ENCODE data around the gene HK1. TPM values are rescaled to one million over a fixed set of nuclear protein-coding genes. Genes with fewer than 3 reads are reported as not detected.
A peak's percentile ranks its signal among the peaks of the same experiment; 100 is the strongest.

Gene HK1
- total and polyA plus RNA-seq, 2 experiments from 2014 or later: 31.1 to 42.5 TPM

DNA sequence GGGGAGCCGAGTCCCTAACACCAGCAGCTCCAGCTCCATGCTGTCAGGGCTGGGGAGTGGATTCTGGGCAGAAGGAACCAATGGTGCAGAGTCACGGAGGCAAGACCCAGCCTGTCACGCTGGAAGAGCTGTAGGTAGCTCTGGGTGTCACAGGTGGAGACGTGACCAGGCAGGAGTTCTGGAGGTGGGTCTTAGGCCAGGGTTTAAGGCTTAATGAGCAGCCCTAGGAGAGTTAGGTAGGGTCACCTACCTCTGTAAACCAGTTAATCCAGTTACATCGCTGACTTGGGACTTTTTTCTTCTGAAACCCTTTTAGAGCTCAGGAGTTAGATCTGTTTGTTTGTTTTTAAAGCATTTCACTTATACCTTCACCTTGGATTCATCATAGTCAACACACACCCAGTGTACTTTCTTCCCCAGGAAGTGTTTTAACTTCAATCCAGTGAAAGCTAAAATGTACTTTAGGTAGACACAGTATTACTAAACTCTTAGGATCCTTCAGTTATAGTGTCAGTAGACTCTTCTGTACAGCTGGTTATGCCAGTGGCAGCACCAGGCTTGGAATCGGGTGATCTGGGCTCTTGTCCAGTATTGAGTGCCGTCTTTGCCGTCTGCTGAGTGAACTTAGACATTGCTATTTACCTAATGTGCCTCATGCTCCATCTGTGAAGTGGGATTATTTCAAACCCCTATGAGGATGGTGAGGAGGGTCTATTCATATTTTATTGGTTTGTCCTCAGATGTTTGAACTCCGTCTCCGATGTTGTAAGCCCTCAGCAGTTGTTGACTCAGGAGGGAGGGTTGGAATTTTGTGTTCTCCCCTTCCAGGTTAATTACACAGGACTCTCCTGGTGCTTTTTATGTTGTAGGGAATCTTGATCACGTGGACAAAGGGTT is 107.4 kb downstream of the HK1 start:
- no peak overlapping the region for H3K4me2 ChIP-seq
- H3K4me1 ChIP-seq (ENCODE audit: insufficient read depth): peaks cover 13% of the 10 kb centered on the region
- no peaks in the 10 kb centered on the region for H3K9me2 ChIP-seq (replicated peaks; ENCODE audit: insufficient read depth)
- no peaks in the 10 kb centered on the region for H4K20me1 ChIP-seq (ENCODE audit: insufficient read depth, poor library complexity, severe bottlenecking)
- no peaks in the 10 kb centered on the region for H3K9me3 ChIP-seq (ENCODE audit: low read depth)
- H3K27me3 ChIP-seq: no peaks in the 10 kb centered on the region
- H3K27ac ChIP-seq: peak overlapping the region; percentile 63
- TF ChIP-seq EZH2phosphoT487 (IDR thresholded peaks at IDR 0.05; ENCODE audit: low read depth, severe bottlenecking, unreplicated experiment): no peak
- TF ChIP-seq, protein P1, sequence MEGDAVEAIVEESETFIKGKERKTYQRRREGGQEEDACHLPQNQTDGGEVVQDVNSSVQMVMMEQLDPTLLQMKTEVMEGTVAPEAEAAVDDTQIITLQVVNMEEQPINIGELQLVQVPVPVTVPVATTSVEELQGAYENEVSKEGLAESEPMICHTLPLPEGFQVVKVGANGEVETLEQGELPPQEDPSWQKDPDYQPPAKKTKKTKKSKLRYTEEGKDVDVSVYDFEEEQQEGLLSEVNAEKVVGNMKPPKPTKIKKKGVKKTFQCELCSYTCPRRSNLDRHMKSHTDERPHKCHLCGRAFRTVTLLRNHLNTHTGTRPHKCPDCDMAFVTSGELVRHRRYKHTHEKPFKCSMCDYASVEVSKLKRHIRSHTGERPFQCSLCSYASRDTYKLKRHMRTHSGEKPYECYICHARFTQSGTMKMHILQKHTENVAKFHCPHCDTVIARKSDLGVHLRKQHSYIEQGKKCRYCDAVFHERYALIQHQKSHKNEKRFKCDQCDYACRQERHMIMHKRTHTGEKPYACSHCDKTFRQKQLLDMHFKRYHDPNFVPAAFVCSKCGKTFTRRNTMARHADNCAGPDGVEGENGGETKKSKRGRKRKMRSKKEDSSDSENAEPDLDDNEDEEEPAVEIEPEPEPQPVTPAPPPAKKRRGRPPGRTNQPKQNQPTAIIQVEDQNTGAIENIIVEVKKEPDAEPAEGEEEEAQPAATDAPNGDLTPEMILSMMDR (IDR thresholded peaks at IDR 0.05; ENCODE audit: poor library complexity): no peak
- TF ChIP-seq EZH2 (IDR thresholded peaks at IDR 0.05; ENCODE audit: borderline replicate concordance): no peak
- no peaks in the 10 kb centered on the region for H3K79me2 ChIP-seq
- H3K4me3 ChIP-seq: no peak overlapping the region
- DNase-seq (ENCODE audit: low spot score): no peak
- no peaks in the 10 kb centered on the region for H3K36me3 ChIP-seq (replicated peaks; ENCODE audit: insufficient read depth, low read depth)
- 74% methylated on average over 11 of the region's 11 CpGs for WGBS (ENCODE audit: low lambda C conversion rate, missing lambda C conversion rate)
- no peak overlapping the region for H2AFZ ChIP-seq

DNA sequence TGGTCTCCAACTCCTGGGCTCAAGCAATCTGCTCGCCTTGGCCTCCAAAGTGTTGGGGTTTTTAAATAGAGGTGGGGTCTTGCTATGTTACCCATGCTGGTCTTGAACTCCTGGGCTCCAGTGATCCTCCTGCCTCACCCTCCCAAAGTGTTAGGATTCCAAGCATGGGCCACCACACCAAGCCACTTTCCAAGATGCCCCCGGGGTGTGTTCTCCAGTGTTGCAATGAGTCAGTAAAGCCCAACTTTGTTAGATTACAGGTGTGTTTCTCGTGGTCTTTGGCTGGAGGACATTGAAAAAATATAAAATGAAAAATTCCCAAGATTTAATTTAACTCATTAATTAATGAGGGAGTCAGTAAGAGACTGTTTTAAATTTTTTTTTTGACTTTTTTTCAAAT is 109.2 kb downstream of the HK1 start:
- no peaks in the 10 kb centered on the region for H3K9me2 ChIP-seq (replicated peaks; ENCODE audit: insufficient read depth)
- H3K36me3 ChIP-seq (replicated peaks; ENCODE audit: insufficient read depth, low read depth): no peaks in the 10 kb centered on the region
- H3K27ac ChIP-seq: no peak overlapping the region
- 90% methylated on average over 3 of the region's 3 CpGs for WGBS (ENCODE audit: low lambda C conversion rate, missing lambda C conversion rate)
- no peaks in the 10 kb centered on the region for H3K79me2 ChIP-seq
- no peak for DNase-seq (ENCODE audit: low spot score)
- no peak overlapping the region for H3K4me2 ChIP-seq
- no peak overlapping the region for H3K4me3 ChIP-seq
- H3K4me1 ChIP-seq (ENCODE audit: insufficient read depth): peaks cover 13% of the 10 kb centered on the region
- H2AFZ ChIP-seq: no peak overlapping the region
- no peaks in the 10 kb centered on the region for H3K27me3 ChIP-seq
- H4K20me1 ChIP-seq (ENCODE audit: insufficient read depth, poor library complexity, severe bottlenecking): no peaks in the 10 kb centered on the region
- H3K9me3 ChIP-seq (ENCODE audit: low read depth): no peaks in the 10 kb centered on the region
- no peak for TF ChIP-seq EZH2 (IDR thresholded peaks at IDR 0.05; ENCODE audit: borderline replicate concordance)
- TF ChIP-seq EZH2phosphoT487 (IDR thresholded peaks at IDR 0.05; ENCODE audit: low read depth, severe bottlenecking, unreplicated experiment): no peak
- TF ChIP-seq, protein P1 (IDR thresholded peaks at IDR 0.05; ENCODE audit: poor library complexity): no peak

DNA sequence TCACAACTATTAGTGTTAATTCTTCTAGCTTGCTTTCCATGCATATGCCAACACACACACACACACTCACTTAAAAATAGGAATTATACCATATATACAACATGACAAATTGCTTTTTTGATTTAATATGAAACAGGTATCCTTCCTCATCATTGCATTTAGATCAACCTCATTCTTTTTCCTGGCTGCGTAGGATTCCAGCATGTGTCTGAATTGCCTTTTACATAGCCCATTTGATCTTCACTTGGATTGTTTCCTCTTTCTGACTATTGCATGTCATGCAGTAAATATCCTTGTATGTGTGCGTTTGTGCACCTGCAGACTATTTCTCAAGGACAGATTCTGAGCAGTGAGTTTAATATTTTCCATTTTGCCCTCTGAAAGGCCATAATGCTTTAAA is 110.2 kb downstream of the HK1 start:
- no peak overlapping the region for H3K4me2 ChIP-seq
- no peak overlapping the region for H2AFZ ChIP-seq
- no peaks in the 10 kb centered on the region for H3K36me3 ChIP-seq (replicated peaks; ENCODE audit: insufficient read depth, low read depth)
- 98% methylated on average over 2 of the region's 2 CpGs for WGBS (ENCODE audit: low lambda C conversion rate, missing lambda C conversion rate)
- no peaks in the 10 kb centered on the region for H3K79me2 ChIP-seq
- no peaks in the 10 kb centered on the region for H3K9me3 ChIP-seq (ENCODE audit: low read depth)
- H3K27ac ChIP-seq: no peak overlapping the region
- no peak overlapping the region for H3K4me3 ChIP-seq
- DNase-seq (ENCODE audit: low spot score): no peak
- TF ChIP-seq EZH2phosphoT487 (IDR thresholded peaks at IDR 0.05; ENCODE audit: low read depth, severe bottlenecking, unreplicated experiment): no peak
- TF ChIP-seq, protein P1 (IDR thresholded peaks at IDR 0.05; ENCODE audit: poor library complexity): no peak
- TF ChIP-seq EZH2 (IDR thresholded peaks at IDR 0.05; ENCODE audit: borderline replicate concordance): no peak
- H4K20me1 ChIP-seq (ENCODE audit: insufficient read depth, poor library complexity, severe bottlenecking): no peaks in the 10 kb centered on the region
- H3K4me1 ChIP-seq (ENCODE audit: insufficient read depth): peaks cover 13% of the 10 kb centered on the region
- H3K9me2 ChIP-seq (replicated peaks; ENCODE audit: insufficient read depth): no peaks in the 10 kb centered on the region
- H3K27me3 ChIP-seq: no peaks in the 10 kb centered on the region

Measured in hepatocyte (in vitro differentiated cells).